GM12872 (cell line): ENCODE data around the gene TTLL7.

Experiments
- CTCF ChIP-seq: IDR thresholded peaks from 3 replicates; pipeline ENCODE4 v1.5.1; 2011; ENCODE audit warnings: low read depth, mild to moderate bottlenecking, low read length, moderate library complexity; ENCODE audit not compliant: insufficient read depth

Gene TTLL7

GRCh38 chr1:83927701-83928100 lies 71.2 kb downstream of the TTLL7 start:
- no peak for TF ChIP-seq CTCF

GRCh38 chr1:83927061-83927460 lies 71.9 kb downstream of the TTLL7 start:
- no peak for TF ChIP-seq CTCF

DNA sequence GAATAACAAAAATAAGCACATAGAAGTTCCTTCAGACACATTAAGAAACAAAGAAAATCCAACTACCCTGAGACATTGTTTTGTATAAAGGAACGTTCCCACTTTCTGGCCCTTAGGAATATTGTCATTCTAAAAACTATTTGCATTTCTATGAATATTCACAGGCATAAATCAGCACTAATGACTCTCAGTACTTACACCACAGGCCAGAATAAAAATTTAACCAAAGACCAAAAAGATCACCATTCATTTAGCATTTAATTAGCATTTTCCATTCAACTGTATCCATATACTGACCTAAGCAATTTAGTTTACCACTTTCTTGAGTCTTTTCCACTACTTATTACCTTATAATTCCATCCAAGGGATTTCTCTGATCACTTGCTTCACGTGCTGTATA lies 75.4 kb downstream of the TTLL7 start:
- TF ChIP-seq CTCF, result no peak

DNA sequence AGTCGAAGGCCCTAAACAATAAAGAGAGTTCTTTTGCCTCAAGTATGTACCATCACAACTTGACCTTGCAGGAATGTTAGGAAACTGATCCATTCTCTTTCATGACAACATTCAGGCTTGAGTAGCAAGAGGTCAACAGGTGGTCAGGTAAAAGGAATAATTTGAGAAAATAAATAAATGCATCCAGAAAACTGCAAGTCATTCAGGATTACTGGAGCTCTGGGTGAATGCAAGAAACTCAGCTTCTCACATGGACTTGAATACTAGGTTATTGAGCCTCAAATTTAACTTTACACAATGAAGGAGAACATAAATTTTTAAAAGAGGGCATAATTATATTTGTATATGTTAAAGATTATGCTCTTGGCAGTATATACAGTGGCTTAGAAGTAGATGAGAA lies 76.5 kb downstream of the TTLL7 start:
- no peak for TF ChIP-seq CTCF

DNA sequence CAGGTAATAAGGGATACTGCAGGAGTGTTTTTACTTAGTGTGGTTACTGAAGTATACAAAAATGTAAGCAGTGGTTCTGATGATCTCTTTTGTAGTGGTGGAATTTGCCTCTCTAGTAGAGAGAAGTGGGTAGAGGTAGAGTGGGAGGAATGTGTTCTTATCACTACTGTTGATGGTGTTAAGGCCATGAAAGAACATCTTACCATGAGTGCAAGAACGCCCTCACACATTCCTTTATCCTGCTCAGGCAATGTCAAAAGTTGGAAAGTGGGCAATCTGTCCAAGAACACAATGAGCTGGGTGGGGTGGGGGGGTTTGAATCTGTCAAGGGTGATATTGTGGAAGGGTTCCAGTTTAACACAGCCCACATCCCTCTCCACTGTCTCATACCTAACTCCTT lies 78.6 kb downstream of the TTLL7 start:
- TF ChIP-seq CTCF, result no peak

DNA sequence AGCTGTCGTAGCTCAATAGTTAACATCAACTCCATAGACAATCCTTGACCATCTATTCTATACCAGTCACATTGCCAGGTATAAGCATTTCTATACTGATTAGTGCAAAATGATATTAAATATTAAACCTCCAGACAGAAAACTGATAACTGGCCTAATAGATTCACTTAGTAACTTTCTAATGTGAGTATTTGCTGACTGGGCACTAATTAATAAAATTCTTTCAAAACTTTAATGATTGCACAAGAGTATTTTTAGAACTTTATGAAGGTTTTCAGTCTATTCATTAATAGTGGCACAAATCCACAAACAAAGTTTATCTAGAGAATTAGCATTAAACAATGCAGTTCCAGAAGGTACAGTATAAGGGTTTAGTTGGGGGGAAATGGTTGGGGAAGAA lies 79.1 kb downstream of the TTLL7 start:
- no peak for TF ChIP-seq CTCF

GRCh38 chr1:83918688-83919285 lies 80.1 kb downstream of the TTLL7 start:
- TF ChIP-seq CTCF, result no peak
